ENCODE measurements around the gene MAPT.

DNA sequence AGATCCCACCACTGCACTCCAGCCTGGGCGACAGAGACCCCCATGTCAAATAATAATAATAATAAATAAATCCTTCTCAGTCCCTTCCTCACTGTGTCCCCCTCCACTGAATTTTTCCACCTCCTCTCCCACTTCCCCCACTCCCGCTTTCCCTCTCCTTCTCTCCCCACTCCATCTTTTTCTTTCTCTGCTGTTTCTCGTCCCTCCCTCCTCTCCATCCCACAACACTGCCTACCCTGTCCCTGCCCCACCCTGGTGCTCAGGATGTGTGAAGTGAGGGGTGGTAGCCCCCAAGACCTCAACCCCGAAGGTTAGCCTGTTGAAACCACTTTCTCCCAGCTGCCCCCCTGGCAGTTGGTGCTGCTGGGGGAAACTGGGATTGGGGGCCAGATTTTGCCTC, 70.3 kb downstream of the MAPT start:
- TF ChIP-seq CTCF (IDR thresholded peaks at IDR 0.05) (no peak), EZH2phosphoT487 (IDR thresholded peaks at IDR 0.05) (no peak), EZH2 (IDR thresholded peaks at IDR 0.05) (no peak)
